ENCODE data around the gene BEND6. TPM values are rescaled to one million over a fixed set of nuclear protein-coding genes. Genes with fewer than 3 reads are reported as not detected.

The BEND6 gene
- total and polyA plus RNA-seq, 2 of the 4 experiments (the other 2 are of a cell fraction): 4.1 to 9.7 TPM

- H3K4ac ChIP-seq (ENCODE audit: low read depth, low read length): no peak overlapping the region
- H4K5ac ChIP-seq (ENCODE audit: low read depth, low read length): no peak overlapping the region
- H3K56ac ChIP-seq (ENCODE audit: extremely low read depth, insufficient read depth, low read length): no peak overlapping the region
- TF ChIP-seq NFE2L2 (IDR thresholded peaks at IDR 0.05; ENCODE audit: low read depth, low read length) (no peak), RAD21 (IDR thresholded peaks at IDR 0.05; ENCODE audit: low read length) (no peak), FOS (IDR thresholded peaks at IDR 0.05; ENCODE audit: low read depth, low read length) (no peak), BHLHE40 (IDR thresholded peaks at IDR 0.05; ENCODE audit: low read depth, low read length) (no peak), MAFK (IDR thresholded peaks at IDR 0.05; ENCODE audit: low read depth, low read length) (no peak), RCOR1 (IDR thresholded peaks at IDR 0.05; ENCODE audit: insufficient replicate concordance, low read length) (no peak)
- H4K20me1 ChIP-seq (ENCODE audit: insufficient read depth, low read length): no peaks in the 10 kb centered on the region
- no peak overlapping the region for H3K18ac ChIP-seq (ENCODE audit: low read depth, low read length)
- no peak overlapping the region for H3K23ac ChIP-seq (ENCODE audit: low read depth, low read length)
- H2AFZ ChIP-seq (replicated peaks; ENCODE audit: low read length, poor library complexity): no peak overlapping the region
- H4K8ac ChIP-seq (ENCODE audit: low read depth in 2 of 2, low read length in 2 of 2): no peak overlapping the region
- H3K14ac ChIP-seq (replicated peaks; ENCODE audit: low read depth, low read length): no peak overlapping the region
- no peak overlapping the region for H2BK120ac ChIP-seq (ENCODE audit: low read depth, low read length)
- H3K36me3 ChIP-seq (ENCODE audit: control insufficient read depth, insufficient read depth, low read length): no peaks in the 10 kb centered on the region
- no peaks in the 10 kb centered on the region for H3K27me3 ChIP-seq (ENCODE audit: control insufficient read depth, insufficient read depth, low read length)
- ATAC-seq (ENCODE audit: low read depth): no peak
- ChIA-PET CTCF (no interaction called here), POLR2A (ENCODE audit: unreplicated experiment) (no interaction called here)
- no peak overlapping the region for H3K4me3 ChIP-seq (ENCODE audit: insufficient read depth, low read depth, low read length)
- H3K4me1 ChIP-seq (ENCODE audit: control insufficient read depth, insufficient read depth, low read length): peaks cover 2% of the 10 kb centered on the region; the same call in 1 of the 2 replicates
- no peak for DNase-seq
- intact Hi-C loops (cut with micrococcal nuclease): no loop called here
- H2BK5ac ChIP-seq (ENCODE audit: low read depth, low read length, poor library complexity, severe bottlenecking): no peak overlapping the region
- H4K91ac ChIP-seq (ENCODE audit: insufficient read depth, low read depth, low read length): no peak overlapping the region
- H2BK15ac ChIP-seq (ENCODE audit: low read depth, low read length): no peak overlapping the region
- BruUV-seq (replicated peaks): no TSS peak
- no peak overlapping the region for H2AK9ac ChIP-seq (replicated peaks; ENCODE audit: low read depth, low read length, poor library complexity)
- H3K27ac ChIP-seq (ENCODE audit: insufficient read depth, low read length): no peak overlapping the region
- in situ Hi-C loops (cut with MboI; ENCODE audit: low sequenced_read_pairs): no loop called here
- no peak overlapping the region for H3K4me2 ChIP-seq (ENCODE audit: low read depth, low read length)
- WGBS, 2 experiments (ENCODE audit: extremely low coverage in 2 of 2, insufficient read length in 1 of 2): no CpG with 5 or more reads among the region's 1 CpG
- H3K9me1 ChIP-seq (ENCODE audit: insufficient read depth, low read length): no peaks in the 10 kb centered on the region
- H2AK5ac ChIP-seq (ENCODE audit: low read depth, low read length): no peak overlapping the region
- dilution Hi-C loops (cut with HindIII; ENCODE audit: low sequenced_read_pairs, unreplicated experiment): no loop called here
- H3K9ac ChIP-seq (ENCODE audit: low read depth, low read length): no peak overlapping the region
- no peaks in the 10 kb centered on the region for H3K9me3 ChIP-seq (ENCODE audit: control insufficient read depth, insufficient read depth, low read length)
- peaks cover 3 to 14% of the 10 kb centered on the region in 2 experiments; a peak in 2 of 4 replicates for H3K79me1 ChIP-seq (ENCODE audit: low read depth in 1 of 2, low read length in 2 of 2)
- no peak overlapping the region for H2BK20ac ChIP-seq (ENCODE audit: low read depth, low read length)
Observed at GRCh38 chr6:56965126-56965525, 10.2 kb downstream of the BEND6 start.

All from IMR-90 (cell line).